Right kidney (tissue), 1 donor: ENCODE results near the gene SEMA4A.
"Not testable (repeated sequence)": the region's sequence is repeated elsewhere in the genome, so short reads cannot be mapped to it uniquely, and the experiment has no call there.

Experiments
- DNase-seq: peaks from one replicate; pipeline ENCODE4 v3.0.0-alpha.2; 2016

The SEMA4A gene

DNA sequence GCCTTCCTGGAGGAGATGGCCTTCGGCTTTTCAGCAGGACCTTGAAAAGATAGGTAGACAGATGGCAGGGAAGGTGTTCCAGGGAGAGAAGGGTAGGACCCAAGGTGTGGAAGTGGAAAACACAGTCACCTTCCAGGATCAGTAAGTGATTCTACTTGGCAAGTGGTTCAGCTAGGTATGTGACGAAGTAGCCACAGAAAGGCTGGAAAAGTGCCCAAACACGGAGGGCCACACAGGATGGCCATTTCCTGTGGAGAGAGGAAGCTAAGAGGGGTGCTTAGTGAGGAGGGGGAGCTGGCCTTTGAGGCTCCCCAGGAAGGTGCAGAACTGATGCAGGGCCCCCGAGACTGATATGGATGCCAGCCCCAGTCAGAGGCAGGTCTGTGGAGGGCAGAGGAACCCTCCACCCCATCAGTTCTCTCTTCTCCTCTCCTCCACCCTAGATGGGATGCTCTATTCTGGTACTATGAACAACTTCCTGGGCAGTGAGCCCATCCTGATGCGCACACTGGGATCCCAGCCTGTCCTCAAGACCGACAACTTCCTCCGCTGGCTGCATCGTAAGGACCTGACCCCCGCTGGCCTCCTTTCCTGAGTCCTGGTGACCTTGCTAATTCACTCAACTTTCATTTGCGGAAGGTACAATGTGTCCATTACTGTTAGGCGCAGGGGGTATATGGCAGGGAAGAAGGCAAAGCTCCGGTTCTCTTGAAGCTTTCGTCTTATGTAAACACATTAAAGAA lies 6.8 kb downstream of the SEMA4A start:
- no peak for DNase-seq

DNA sequence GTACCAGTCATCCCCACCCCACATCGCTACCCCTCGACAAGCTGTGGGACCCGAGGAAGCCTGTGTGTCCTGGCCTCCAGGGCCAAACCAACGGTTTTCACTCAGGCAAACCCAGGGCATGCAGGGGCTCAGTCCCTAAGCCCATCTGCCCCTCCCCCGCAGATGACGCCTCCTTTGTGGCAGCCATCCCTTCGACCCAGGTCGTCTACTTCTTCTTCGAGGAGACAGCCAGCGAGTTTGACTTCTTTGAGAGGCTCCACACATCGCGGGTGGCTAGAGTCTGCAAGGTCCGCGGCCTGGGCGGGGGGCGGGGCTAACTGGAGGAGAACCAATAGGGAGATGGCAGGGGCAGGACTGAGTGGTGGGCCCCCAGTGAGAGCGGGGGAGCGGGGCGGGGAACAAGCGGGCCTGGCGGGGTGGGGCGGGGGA lies 7.4 kb downstream of the SEMA4A start:
- DNase-seq: peak; percentile 80

DNA sequence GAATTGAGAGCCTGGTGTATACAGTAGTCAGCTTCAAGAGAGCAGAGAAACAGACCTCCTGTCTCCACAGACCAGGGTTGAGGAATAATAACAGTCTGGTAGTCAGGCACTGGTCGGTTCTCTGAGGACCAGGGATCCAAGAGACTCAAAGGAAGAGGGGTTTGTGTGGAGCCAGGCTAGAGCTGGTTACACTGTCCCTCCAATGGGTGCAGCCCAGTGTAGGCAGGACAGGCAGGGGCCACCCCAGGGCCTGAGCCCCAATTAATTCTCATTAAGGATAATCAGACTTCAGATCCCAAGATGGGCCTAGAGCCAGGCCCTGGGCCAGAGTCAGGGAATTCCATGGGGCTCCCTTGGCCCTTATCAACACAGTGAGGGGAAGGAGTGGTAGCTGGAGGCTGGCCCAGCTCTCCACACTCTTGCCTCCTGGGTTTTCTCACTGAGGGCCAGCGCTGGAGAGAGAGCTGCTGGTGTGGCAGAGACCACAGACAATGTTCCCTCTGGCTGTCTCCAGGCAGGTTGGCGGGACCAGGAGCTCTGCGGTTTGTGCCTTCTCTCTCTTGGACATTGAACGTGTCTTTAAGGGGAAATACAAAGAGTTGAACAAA lies 9.1 kb downstream of the SEMA4A start:
- DNase-seq: no peak

DNA sequence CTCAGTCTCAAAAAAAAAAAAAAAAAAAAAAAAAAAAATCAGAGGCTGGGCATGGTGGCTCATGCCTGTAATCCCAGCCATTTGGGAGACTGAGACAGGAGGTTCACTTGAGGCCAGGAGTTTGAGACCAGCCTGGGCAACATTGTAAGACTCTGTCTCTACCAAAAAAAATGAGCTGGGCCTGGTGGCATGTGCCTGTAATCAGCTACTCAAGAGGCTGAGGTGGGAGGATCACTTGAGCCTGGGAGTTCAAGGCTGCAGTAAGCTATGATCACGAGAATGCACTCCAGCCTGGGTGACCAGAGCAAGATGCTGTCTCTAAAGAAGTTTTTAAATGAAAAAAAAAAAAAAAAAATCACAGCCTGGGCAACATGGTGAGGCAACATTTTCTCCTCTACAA lies 10.3 kb downstream of the SEMA4A start:
- no peak for DNase-seq

DNA sequence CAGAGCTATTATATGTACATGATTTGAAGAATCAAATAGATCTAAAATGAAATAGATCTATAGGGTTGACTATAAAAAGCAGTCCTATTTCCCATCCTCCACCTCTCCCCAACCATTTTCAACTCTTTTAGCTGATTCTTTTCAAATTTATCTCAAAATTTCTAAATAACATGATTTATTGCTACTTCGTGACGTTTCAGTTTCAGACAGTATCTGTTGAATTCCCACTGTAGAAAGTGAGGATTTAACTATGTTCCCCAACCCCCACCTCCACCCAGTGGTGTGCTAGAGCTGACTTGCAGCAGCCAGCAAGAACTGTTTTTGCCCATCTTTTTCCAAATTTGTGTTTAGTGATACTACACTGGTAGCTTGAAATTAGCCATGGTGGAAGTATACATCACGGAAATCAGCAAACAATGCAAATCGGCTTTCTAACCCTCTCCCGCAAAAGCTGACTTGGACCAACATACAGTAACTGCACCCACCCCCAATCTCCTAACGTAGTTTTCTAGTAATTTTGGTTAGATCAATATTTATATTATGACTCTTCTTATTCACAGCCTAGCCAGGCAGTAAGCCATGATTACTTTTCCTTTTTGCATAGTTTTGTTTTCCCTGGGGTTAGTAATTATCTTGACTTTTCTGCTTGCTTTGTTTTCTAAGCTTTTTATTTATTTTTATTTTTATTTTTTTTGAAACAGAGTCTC lies 10.9 kb downstream of the SEMA4A start:
- DNase-seq: no peak

DNA sequence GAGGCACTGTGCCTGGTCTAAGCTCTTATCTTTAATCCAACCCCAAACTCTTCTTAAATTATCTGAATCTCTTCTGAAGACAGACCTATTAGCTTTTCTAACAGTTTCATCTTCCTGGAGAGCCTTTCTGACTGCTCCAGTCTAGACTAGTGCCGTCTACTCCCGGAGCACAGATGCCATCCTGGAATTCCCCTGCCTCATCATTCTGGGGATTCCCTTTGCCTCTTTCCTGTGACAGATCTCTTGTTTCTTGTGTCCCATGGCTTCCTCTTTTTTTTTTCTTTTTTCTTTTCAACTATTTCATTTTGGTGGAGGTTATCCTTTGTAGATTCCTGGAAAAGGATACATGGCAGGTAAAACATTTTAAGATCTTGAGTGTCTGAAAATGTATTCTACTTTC lies 11.7 kb downstream of the SEMA4A start:
- no peak for DNase-seq

DNA sequence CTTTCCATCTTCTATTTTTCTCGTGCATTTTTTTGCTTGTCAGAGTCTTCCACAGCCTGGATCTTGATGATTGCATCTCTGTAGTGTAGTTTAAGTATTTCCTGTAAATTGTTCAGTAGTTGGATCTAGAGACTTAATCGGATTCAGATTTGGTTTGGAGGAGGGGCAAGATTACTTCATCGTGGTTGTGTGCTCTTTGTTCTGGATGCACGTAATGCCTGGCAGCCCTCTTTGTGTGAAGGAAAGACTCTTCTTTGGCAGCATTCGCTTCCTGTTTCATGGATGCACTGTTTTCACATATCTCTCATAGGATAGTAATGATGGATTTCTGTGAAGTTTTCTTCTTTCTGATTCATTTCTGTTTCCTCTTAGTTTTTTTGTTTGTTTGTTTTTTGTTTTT lies 14.2 kb downstream of the SEMA4A start:
- DNase-seq: no peak

DNA sequence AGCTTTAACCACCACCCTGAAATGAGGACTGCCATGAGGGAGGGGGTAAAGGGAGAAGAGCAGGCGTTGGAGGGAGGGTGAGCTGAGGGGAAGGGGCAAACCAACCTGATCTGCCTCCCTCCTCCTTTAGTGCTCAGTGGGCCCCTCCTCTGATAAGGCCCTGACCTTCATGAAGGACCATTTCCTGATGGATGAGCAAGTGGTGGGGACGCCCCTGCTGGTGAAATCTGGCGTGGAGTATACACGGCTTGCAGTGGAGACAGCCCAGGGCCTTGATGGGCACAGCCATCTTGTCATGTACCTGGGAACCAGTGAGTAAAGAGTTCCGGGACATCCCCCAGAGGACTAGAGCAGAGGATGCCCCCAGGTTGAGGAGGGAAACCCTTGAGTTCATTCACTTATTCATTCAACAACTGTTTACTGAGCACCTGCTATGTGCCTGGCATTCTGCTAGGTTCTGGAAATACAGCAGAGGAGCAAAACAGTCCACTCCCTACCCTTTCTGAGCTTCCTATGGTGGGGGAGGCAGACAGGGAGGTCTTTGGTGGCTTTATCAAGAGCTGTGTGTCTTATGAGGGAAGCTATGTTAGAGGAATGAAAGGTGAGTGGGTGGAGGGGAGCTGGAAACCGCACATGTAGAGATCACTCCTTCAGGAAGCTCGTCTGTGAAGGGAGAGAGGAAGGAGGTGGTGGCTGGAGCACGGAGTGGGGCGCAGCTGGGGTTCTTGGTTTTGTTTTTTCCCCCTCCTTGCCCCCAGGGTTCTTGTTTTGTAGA lies 19.5 kb downstream of the SEMA4A start:
- no peak for DNase-seq

DNA sequence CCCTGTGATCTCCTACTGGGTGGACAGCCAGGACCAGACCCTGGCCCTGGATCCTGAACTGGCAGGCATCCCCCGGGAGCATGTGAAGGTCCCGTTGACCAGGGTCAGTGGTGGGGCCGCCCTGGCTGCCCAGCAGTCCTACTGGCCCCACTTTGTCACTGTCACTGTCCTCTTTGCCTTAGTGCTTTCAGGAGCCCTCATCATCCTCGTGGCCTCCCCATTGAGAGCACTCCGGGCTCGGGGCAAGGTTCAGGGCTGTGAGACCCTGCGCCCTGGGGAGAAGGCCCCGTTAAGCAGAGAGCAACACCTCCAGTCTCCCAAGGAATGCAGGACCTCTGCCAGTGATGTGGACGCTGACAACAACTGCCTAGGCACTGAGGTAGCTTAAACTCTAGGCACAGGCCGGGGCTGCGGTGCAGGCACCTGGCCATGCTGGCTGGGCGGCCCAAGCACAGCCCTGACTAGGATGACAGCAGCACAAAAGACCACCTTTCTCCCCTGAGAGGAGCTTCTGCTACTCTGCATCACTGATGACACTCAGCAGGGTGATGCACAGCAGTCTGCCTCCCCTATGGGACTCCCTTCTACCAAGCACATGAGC lies 23.3 kb downstream of the SEMA4A start:
- no peak for DNase-seq

DNA sequence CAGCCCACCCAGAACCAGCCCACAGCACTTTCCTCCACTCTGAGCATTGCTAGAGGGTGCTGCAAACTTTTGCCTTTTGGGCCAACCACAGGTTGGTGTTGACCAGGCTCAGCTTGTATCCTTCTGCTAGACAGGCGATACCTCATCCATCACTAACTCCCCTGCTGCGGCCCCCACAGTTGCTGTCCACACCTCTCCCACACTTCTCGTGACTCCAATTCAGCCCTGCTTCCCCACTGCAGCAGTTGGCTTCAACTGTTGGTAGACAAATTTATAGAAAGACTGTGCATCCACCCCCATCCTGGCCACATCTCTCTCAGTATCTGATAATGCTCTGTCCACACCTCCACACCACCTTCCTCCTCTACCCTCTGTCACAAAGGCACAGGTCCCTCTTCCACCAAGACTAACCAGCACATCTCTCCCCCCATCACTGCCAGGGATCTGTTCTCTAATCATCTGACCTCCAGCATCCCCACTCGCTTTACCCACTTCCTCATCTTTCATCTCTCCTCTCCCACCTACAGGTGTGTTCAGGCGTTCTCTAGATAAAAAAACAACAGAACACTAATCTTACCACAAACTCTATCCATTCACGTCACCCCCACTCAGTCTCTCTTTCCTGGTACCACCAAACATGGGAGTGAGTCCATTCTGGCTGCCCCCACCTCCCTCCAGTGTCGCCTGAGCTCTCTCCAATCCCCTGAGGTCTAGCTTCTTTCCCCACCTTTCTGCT lies 24.7 kb downstream of the SEMA4A start:
- no peak for DNase-seq

DNA sequence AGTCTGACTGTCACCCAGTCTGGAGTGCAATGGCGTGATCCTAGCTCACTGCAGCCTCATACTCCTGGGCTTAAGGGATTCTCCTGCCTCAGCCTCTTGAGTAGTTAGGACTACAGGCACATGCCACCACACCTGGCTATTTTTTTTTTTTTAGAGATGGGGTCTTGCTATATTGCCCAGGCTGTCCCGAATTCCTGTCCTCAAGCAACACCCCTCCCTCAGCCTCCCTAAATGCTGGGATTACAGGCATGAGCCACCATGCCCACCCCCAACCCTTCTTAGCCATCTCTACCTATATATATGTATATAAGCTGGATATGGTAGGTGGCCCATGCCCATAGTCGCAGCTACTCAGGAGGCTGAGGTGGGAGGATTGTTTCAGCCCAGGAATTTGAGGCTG lies 27.1 kb downstream of the SEMA4A start:
- no peak for DNase-seq

DNA sequence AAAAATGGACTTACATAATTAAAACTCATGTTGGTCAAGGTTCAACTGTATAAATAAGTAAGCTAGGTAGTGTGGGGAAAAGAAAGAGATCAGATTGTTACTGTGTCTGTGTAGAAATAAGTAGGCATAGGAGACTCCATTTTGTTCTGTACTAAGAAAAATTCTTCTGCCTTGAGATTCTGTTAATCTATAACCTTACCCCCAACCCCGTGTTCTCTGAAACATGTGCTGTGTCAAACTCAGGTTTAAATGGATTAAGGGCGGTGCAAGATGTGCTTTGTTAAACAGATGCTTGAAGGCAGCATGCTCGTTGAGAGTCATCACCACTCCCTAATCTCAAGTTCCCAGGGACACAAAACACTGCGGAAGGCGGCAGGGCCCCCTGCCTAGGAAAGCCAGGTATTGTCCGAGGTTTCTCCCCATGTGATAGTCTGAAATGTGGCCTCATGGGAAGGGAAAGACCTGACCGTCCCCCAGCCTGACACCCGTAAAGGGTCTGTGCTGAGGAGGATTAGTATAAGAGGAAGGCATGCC lies 28.1 kb downstream of the SEMA4A start:
- not testable (repeated sequence) for DNase-seq

DNA sequence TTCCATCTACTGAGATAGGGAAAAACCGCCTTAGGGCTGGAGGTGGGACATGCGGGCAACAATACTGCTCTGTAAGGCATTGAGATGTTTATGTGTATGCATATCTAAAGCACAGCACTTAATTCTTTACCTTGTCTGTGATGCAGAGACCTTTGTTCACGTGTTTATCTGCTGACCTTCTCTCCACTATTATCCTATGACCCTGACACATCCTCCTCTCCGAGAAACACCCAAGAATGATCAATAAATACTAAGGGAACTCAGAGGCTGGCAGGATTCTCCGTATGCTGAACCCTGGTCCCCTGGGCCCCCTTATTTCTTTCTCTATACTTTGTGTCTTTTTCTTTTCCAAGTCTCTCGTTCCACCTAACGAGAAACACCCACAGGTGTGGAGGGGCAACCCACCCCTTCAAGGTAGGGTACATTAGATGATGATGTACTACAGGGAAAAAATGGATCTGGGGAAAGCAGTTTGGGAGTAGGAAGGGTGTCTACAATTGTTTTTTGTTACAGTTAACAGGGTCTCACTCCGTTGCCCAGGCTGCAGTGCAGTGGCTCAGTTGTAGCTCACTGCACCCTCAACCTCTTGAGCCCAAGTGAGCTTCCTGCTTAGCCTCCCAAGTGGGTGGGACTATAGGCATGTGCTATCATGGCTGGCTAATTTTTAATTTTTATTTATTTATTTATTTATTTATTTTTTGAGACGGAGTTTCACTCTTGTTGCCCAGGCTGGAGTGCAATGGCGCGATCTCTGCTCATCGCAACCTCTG lies 28.8 kb downstream of the SEMA4A start:
- not testable (repeated sequence) for DNase-seq

DNA sequence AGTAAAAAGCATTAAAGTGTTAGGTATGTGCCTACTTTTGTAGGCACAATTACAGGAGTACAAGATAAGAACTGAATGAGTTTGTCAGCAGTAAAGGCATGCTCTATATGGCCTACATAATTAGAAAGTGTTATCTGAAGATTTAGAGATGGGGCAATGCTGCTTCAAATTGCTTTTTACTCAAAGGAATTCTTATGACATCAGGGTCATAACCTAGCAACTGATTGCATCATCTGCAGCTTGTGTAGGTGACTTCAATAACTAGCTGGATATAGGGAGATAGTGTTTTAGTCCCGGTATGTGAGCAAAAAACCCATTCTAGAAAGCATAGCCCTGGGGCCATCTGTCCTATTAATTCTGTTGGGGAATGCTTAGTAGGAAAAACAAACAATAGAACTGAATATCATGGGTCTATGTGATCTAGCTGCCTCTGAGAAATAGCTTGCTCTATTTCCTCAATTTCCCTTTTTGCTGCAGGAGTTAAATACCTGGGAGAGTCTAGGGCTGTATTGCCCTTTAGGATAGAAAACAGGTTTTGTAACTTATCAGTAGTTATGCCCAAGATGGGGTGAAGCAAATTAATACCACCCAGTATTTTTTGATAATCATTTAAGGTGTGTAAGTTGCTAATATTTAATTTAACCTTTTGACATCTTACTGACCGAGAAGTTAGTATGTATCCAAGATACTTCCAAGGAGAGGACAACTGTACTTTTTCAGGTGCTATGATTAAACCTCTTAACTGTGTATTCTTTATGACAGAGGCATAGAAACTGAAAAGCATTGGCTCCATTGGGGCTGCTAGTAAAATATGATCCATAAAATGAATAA lies 33.2 kb downstream of the SEMA4A start:
- not testable (repeated sequence) for DNase-seq

DNA sequence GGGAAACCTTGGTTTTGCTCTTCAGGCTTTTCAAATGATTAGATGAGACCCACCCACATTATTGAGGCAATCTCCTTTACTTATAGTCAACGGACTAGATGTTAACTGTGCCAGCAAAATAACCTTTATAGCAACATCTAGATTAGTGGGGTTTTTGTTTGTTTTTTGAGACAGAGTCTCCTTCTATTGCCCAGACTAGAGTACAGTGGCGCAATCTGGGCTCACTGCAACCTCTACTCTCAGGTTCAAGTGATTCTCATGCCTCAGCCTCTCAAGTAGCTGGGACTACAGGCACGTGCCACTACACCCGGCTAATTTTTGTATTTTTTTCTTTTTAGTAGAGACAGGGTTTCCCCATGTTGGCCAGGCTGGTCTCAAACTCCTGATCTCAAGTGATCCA lies 36.9 kb downstream of the SEMA4A start:
- DNase-seq: not testable (repeated sequence)

DNA sequence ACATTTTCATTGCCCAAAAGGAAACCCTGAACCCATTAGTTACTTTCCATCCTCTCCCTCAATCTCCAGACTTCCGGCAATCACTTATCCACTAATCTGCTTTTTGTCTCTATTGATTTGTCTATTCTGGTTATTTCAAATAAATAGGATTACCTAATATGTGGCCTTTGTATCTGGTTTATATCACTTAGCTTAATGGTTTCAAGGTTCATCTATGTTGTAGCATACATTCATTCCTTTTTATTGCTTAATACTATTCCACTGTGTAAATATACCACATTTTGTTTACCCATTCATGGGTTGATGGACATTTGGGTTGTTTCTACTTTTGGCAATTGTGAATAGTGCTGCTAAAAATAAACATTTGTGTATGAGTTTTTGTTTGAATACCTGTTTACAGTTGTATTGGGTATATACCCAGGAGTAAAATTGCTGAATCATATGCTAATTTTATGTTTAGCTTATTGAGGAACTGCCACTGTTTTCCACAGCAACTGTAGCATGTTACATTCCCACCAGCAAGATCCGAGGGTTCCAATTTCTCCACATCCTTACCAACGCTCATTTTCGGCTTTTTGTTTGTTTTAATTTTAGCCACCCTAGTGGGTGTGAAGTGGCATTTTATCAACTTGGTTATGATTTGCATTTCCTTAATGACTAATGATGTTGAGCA lies 38.0 kb downstream of the SEMA4A start:
- DNase-seq: no peak

DNA sequence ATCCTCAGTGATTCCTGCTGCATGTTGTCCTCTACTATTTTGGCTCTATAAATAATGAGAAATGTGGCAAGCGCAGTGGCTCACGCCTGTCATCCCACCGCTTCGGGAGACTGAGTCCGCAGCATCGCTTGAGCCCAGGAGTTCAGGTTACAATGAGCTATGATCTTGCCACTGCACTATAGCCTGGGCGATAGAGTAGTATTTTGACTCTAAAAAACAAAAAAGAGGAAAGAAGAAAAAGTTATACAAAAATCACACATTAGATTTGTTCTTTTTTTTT lies 39.8 kb downstream of the SEMA4A start:
- no peak for DNase-seq

DNA sequence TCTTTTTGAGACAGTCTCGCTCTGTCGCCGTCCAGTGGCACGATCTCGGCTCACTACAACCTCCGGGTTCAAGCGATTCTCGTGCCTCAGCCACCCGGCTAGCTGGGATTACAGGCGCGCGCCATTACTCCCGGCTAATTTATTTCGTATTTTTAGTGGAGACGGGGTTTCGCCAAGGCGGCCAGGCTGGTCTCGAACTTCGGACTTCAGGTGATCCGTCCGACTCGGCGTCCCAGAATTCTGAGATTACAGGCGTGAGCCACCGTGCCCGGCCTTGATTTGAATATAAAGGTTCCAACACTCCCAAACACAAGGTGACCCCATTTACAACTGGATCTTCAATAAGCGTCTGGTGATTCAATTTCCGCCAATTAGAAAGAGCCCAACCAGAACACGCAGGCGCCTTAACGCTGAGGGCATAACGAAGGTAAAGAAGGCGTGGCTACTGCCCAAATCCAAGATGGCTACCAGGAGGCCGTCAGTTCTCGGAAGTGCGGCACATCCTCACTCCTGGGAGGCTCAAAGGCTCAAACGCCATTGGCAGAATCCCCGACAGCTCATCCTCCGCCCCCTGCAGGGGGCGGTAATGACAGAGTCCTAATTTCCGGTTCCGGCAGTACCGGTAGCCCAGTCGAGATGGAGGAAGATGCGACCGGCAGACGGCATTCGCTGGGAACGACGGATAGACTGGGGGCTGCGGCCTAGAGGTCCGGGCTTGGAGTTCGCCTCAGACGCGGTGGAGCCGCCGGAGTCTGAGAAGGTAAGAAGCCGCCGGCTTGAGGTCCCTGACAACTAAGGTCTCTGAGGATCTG lies 40.3 kb downstream of the SEMA4A start, which contains the start of gene SLC25A44:
SLC25A44 (plus strand) TSS at position 617 of the 812 bp plus-strand sequence. CDS start 5,744 bp downstream, outside the sequence.
- DNase-seq: peak; percentile 86
